GM21723 (cell line): Measurements from ENCODE around the gene USP1.

Source experiments
- ATAC-seq: cut with Tn5 transposase; IDR thresholded peaks from one replicate; pipeline ENCODE4 v1.9.1; 2021; ENCODE audit warnings: mild to moderate bottlenecking, moderate library complexity; ENCODE audit not compliant: unreplicated experiment

Gene USP1

GRCh38 chr1:62481681-62482080 is 44.8 kb downstream of the USP1 start:
- no peak for ATAC-seq

GRCh38 chr1:62484824-62485468 is 48.1 kb downstream of the USP1 start:
- no peak for ATAC-seq

- no peak for ATAC-seq
Observed at GRCh38 chr1:62487956-62488355, 51.1 kb downstream of the USP1 start.

- no peak for ATAC-seq
Observed at GRCh38 chr1:62492521-62492920, 55.7 kb downstream of the USP1 start.

- no peak for ATAC-seq
Observed at GRCh38 chr1:62493656-62494055, 56.8 kb downstream of the USP1 start.

GRCh38 chr1:62494137-62494536 is 57.3 kb downstream of the USP1 start:
- no peak for ATAC-seq

- ATAC-seq, result no peak
Observed at GRCh38 chr1:62500210-62500609, 63.4 kb downstream of the USP1 start.
